Lower leg skin (tissue), 3 donors: ENCODE results near the gene POC1B.

ENCODE experiments used
- CTCF ChIP-seq, 3 donors: fragments of 450-650 bp; IDR thresholded peaks; one replicate each; pipeline ENCODE4 v1.5.1; 2016; ENCODE audit warnings: antibody characterized with exemption in 3 of 3, mild to moderate bottlenecking in 3 of 3, moderate library complexity in 2 of 3
- POLR2A ChIP-seq, 2 donors: fragments of 450-650 bp; IDR thresholded peaks; one replicate each; pipeline ENCODE4 v1.6.1; 2016 to 2017; ENCODE audit warnings: antibody characterized with exemption in 2 of 2, mild to moderate bottlenecking in 1 of 2, moderate library complexity in 1 of 2

GRCh38 chr12:89461649-89462612 lies 63.9 kb downstream of the POC1B start:
- TF ChIP-seq CTCF (IDR thresholded peaks at IDR 0.05) = no peak
- no peak for TF ChIP-seq POLR2A (IDR thresholded peaks at IDR 0.05)
